Measurements from ENCODE around the gene PNCK. TPM values are rescaled to one million over a fixed set of nuclear protein-coding genes. Genes with fewer than 3 reads are reported as not detected.

PNCK gene
- polyA plus RNA-seq, 3 donors, result not detected

GRCh38 chrX:153620576-153620975 lies 53.0 kb downstream of the PNCK start:
- DNase-seq, result no peak
- no peak for TF ChIP-seq CTCF (IDR thresholded peaks at IDR 0.05)
- intact Hi-C loops (cut with micrococcal nuclease), result no loop called here
- Histone ChIP-seq H3K27me3 (ENCODE audit: control insufficient read depth in 2 of 2, insufficient read depth in 2 of 2, low read length in 2 of 2) (peaks cover 0 to 9% of the 10 kb centered on the region in 2 donors), H3K9me3 (replicated peaks in 1 of 2; ENCODE audit: control insufficient read depth in 1 of 2, insufficient read depth in 1 of 2, low read length in 2 of 2) (no peaks in the 10 kb centered on the region), H3K36me3 (replicated peaks in 1 of 2; ENCODE audit: control insufficient read depth in 1 of 2, insufficient read depth in 2 of 2, low read length in 2 of 2) (no peaks in the 10 kb centered on the region), H3K4me2 (replicated peaks; ENCODE audit: extremely low read depth, low read length, poor library complexity, severe bottlenecking) (no peak overlapping the region), H3K4me1 (ENCODE audit: control insufficient read depth in 1 of 2, insufficient read depth in 2 of 2, low read length in 2 of 2) (no peaks in the 10 kb centered on the region), H4K20me1 (ENCODE audit: insufficient read depth, low read length) (no peaks in the 10 kb centered on the region), H2AFZ (ENCODE audit: insufficient read depth, low read depth, low read length, poor library complexity, severe bottlenecking) (no peak overlapping the region), H3K9ac (ENCODE audit: insufficient read depth, low read length, poor library complexity, severe bottlenecking) (no peak overlapping the region), H3K79me2 (ENCODE audit: insufficient read depth, low read length) (no peaks in the 10 kb centered on the region), H3K4me3 (replicated peaks in 1 of 3; ENCODE audit: low read depth in 2 of 3, low read length in 3 of 3) (no peak overlapping the region), H3K27ac (ENCODE audit: low read depth in 1 of 2, low read length in 2 of 2) (no peak overlapping the region)
- no peak overlapping the region for H3K27ac Mint-ChIP-seq
- H3K4me3 Mint-ChIP-seq, result no peak overlapping the region
- H3K27me3 Mint-ChIP-seq (ENCODE audit: low read depth in 3 of 3), result peaks cover 6 to 20% (median 17%) of the 10 kb centered on the region in 3 donors
- H3K4me1 Mint-ChIP-seq, result no peaks in the 10 kb centered on the region
- no peaks in the 10 kb centered on the region for H3K36me3 Mint-ChIP-seq
- peaks cover 0 to 3% (median 0%) of the 10 kb centered on the region in 7 donors for H3K9me3 Mint-ChIP-seq
- no CpG with 5 or more reads among the region's 5 CpGs for WGBS (ENCODE audit: insufficient coverage)

Small RNAs within 50 kb of the gene (small RNA-seq; reads per million reads assigned to genes)
- not detected for gene RN7SL687P (ENCODE audit: insufficient read length, low read depth)

Other genes starting within 250 kb of the PNCK start
- gene TREX2, start 227.8 kb downstream of the PNCK start, polyA plus RNA-seq, result 1 to 10 TPM in 1 of 3 donors, not detected in 2; 1.5 TPM
- 10 to 100 TPM; 23.8 to 37.5 (median 26.7) TPM for gene HAUS7, start 203.2 kb downstream of the PNCK start, polyA plus RNA-seq
- not detected for gene BGN, start 178.8 kb downstream of the PNCK start, polyA plus RNA-seq
- gene ATP2B3, start 156.2 kb downstream of the PNCK start, polyA plus RNA-seq, result under 1 TPM in 1 of 3 donors, not detected in 2; 0.01 TPM
- gene CCNQ, start 74.7 kb downstream of the PNCK start, polyA plus RNA-seq, result 10 to 100 TPM; 21.8 to 35.6 (median 29.3) TPM
- not detected for gene DUSP9, start 26.6 kb downstream of the PNCK start, polyA plus RNA-seq
- 1 to 10 TPM in 1 of 3 donors, under 1 TPM in 2; 0.23 to 5.6 (median 0.85) TPM for gene SLC6A8, start 14.1 kb upstream of the PNCK start, polyA plus RNA-seq
- 100 to 1,000 TPM; 139 to 294 (median 288) TPM for gene BCAP31, start 50.6 kb upstream of the PNCK start, polyA plus RNA-seq
- 10 to 100 TPM in 1 of 3 donors, 1 to 10 TPM in 2; 5.6 to 22.5 (median 5.8) TPM for gene ABCD1, start 51.0 kb upstream of the PNCK start, polyA plus RNA-seq
- not detected for gene PLXNB3, start 90.4 kb upstream of the PNCK start, polyA plus RNA-seq
- gene SRPK3, start 107.2 kb upstream of the PNCK start, polyA plus RNA-seq, result under 1 TPM in 1 of 3 donors, not detected in 2; 0.01 TPM
- 100 to 1,000 TPM; 115 to 201 (median 130) TPM for gene IDH3G, start 120.6 kb upstream of the PNCK start, polyA plus RNA-seq
- gene SSR4, start 120.9 kb upstream of the PNCK start, polyA plus RNA-seq, result 100 to 1,000 TPM; 201 to 419 (median 362) TPM
- under 1 TPM in 1 of 3 donors, not detected in 2; 0.11 TPM for gene PDZD4, start 156.7 kb upstream of the PNCK start, polyA plus RNA-seq
- gene L1CAM, start 212.4 kb upstream of the PNCK start, polyA plus RNA-seq, result under 1 TPM in 1 of 3 donors, not detected in 2; 0.55 TPM
- gene AVPR2, start 230.9 kb upstream of the PNCK start, polyA plus RNA-seq, result under 1 TPM in 2 of 3 donors, not detected in 1; 0.14 to 0.27 TPM